A549 treated with AZD9567 at 1 μM for 4 hours (cell line): ENCODE data around the gene ZNF189. TPM values are rescaled to one million over a fixed set of nuclear protein-coding genes. Genes with fewer than 3 reads are reported as not detected.

Experiments
- total RNA-seq: library from RNA; stranded (reverse); fragments of 200-300 nt; extraction: Qiagen RNA extraction; gene quantifications from 5 replicates; pipeline ENCODE4 v1.2.3, GENCODE V29; 2022; ENCODE audit not compliant: insufficient read depth

Gene ZNF189
- 6.5 to 9.8 TPM (median 6.9 TPM) in 5 replicates for total RNA-seq

GRCh38 chr9:101398068-101398929, at the start of gene ZNF189, which contains the start of gene MRPL50:
TSS of gene ZNF189 (plus strand) at chr9:101398851. CDS start at chr9:101399157, 306 bp downstream.
TSS of gene MRPL50 (minus strand) at chr9:101398618. CDS start at chr9:101398592, 26 bp downstream.

GRCh38 chr9:101384873-101385536, 13.6 kb upstream of the ZNF189 start, which contains the start of gene BAAT:
TSS of gene BAAT (minus strand) at chr9:101385006. CDS start at chr9:101371404, 13,602 bp downstream.

GRCh38 chr9:101435601-101436079, 37.0 kb downstream of the ZNF189 start, which contains the start of gene ALDOB:
TSS of gene ALDOB (minus strand) at chr9:101435774. CDS start at chr9:101430887, 4,887 bp downstream.

Other genes starting within 250 kb of the ZNF189 start
- gene BAAT, start 13.8 kb upstream of the ZNF189 start, total RNA-seq: 0.24 to 1.2 TPM (median 0.34 TPM) in 5 replicates
- 12.0 to 20.5 TPM (median 14.1 TPM) in 5 replicates for gene MRPL50, start 233 bp upstream of the ZNF189 start, total RNA-seq
- gene ALDOB, start 36.9 kb downstream of the ZNF189 start, total RNA-seq: not detected in 5 replicates
- gene RNF20, start 135.0 kb downstream of the ZNF189 start, total RNA-seq: 19.7 to 24.4 TPM (median 22.2 TPM) in 5 replicates
- gene PPP3R2, start 196.1 kb downstream of the ZNF189 start, total RNA-seq: not detected in 5 replicates